ENCODE data around the gene BNIP1.
A peak's percentile ranks its signal among the peaks of the same experiment; 100 is the strongest.

BNIP1 gene

DNA sequence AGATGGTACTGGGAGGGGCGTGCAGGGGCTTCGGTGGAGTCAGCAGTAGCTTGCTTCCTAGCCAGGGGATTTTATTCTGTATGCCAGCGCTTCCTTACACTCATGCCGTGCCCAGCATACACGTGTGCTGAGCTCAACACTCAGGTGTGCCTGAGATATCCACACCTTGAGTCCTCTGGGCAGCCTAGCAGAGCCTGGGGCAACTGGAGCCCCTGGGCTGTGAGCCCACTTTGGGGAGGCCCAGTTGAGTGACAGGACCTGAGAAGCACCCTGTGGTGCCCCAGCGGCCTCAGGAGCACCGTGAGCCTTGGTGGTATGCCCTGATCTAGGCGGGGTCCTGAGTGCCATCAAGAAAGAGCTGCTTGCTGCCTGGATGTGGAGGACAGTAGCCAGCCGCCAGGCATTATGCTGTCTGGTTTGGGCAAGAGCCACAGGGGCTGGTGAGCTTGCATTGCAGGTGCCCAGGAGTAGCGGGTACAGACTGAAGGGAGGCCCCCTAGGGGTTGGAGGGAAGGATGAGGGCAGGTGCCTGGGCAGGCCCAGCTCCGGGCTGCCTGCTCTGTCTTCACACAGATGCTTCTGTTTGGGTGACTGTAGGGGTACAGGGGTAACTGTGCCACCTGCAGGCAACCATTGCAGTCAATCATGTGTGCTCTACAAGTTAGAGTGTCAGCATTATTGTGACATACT, 42.9 kb downstream of the BNIP1 start:
- Histone ChIP-seq H3K4me3 (ENCODE audit: low read depth, low read length) (no peak overlapping the region), H3K9me3 (ENCODE audit: severe bottlenecking) (no peaks in the 10 kb centered on the region), H3K27me3 (ENCODE audit: insufficient read depth, low read depth, severe bottlenecking) (no peaks in the 10 kb centered on the region), H3K27ac (no peak overlapping the region), H3K36me3 (no peaks in the 10 kb centered on the region)
- TF ChIP-seq, protein P1, sequence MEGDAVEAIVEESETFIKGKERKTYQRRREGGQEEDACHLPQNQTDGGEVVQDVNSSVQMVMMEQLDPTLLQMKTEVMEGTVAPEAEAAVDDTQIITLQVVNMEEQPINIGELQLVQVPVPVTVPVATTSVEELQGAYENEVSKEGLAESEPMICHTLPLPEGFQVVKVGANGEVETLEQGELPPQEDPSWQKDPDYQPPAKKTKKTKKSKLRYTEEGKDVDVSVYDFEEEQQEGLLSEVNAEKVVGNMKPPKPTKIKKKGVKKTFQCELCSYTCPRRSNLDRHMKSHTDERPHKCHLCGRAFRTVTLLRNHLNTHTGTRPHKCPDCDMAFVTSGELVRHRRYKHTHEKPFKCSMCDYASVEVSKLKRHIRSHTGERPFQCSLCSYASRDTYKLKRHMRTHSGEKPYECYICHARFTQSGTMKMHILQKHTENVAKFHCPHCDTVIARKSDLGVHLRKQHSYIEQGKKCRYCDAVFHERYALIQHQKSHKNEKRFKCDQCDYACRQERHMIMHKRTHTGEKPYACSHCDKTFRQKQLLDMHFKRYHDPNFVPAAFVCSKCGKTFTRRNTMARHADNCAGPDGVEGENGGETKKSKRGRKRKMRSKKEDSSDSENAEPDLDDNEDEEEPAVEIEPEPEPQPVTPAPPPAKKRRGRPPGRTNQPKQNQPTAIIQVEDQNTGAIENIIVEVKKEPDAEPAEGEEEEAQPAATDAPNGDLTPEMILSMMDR (IDR thresholded peaks at IDR 0.05; ENCODE audit: low read depth, low read length) = peak; percentile 42; the same call in 1 of the 2 replicates
- DNase-seq = no peak

DNA sequence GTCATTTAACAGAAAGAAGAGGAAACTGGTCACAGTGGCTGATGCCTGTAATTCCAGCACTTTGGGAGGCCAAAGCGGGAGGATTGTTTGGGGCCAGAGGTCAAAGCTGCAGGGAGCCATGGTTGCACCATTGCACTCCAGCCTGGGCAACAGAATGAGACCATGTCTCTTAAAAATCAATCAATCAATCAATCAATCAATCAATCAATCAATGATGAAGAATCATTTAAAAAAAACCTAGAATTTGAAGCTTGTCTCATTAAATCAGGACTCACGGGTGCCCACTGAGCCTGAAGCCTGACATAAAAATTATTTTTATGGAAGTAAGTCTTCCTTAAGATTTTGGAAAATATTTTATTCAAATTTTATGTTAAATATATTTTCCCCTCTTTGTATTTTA, 43.9 kb downstream of the BNIP1 start:
- Histone ChIP-seq H3K27ac (no peak overlapping the region), H3K4me3 (ENCODE audit: low read depth, low read length) (no peak overlapping the region), H3K9me3 (ENCODE audit: severe bottlenecking) (no peaks in the 10 kb centered on the region), H3K27me3 (ENCODE audit: insufficient read depth, low read depth, severe bottlenecking) (no peaks in the 10 kb centered on the region), H3K36me3 (no peaks in the 10 kb centered on the region)
- TF ChIP-seq, protein P1 (IDR thresholded peaks at IDR 0.05; ENCODE audit: low read depth, low read length) = no peak
- no peak for DNase-seq

DNA sequence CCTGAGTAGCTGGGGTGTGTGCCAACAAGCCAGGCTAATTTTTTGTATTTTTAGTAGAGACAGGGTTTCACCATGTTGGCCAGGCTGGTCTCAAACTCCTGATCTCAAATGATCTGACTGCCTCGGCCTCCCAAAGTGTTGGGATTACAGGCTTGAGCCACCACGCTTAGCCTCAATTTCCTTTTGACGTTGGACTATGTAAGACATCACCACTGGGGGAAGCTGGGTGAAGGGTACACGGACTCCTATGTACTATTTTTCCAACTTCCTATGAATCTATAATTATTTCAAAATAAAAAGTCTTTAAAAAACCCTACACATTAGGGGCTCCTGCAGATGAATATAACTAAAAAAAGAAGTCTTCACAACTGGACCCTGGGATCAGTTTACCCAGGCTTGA, 46.7 kb downstream of the BNIP1 start:
- H3K36me3 ChIP-seq = no peaks in the 10 kb centered on the region
- H3K4me3 ChIP-seq (ENCODE audit: low read depth, low read length) = no peak overlapping the region
- DNase-seq = no peak
- TF ChIP-seq, protein P1 (IDR thresholded peaks at IDR 0.05; ENCODE audit: low read depth, low read length) = no peak
- no peaks in the 10 kb centered on the region for H3K9me3 ChIP-seq (ENCODE audit: severe bottlenecking)
- H3K27ac ChIP-seq = no peak overlapping the region
- no peaks in the 10 kb centered on the region for H3K27me3 ChIP-seq (ENCODE audit: insufficient read depth, low read depth, severe bottlenecking)

DNA sequence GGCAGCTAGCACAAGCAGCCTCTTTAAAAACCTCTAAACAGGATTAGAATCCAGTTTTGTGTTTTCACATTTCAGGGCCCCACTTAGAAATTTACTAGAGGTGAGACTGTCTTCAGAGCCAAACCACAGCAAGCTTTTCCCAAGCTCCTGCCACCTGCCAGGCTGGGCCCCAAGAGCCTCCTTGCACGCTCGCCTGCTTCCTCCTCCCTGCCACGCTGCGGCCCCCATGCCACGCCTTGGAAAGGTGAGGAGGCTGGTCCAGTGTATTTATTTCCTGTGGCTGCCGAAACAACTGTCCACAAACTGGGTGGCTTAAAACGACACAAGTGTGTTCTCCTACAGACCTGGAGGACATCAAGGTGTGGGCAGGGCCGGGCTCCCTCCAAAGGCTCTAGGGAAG, 47.2 kb downstream of the BNIP1 start:
- no peak overlapping the region for H3K27ac ChIP-seq
- DNase-seq = no peak
- TF ChIP-seq, protein P1 (IDR thresholded peaks at IDR 0.05; ENCODE audit: low read depth, low read length) = no peak
- no peaks in the 10 kb centered on the region for H3K27me3 ChIP-seq (ENCODE audit: insufficient read depth, low read depth, severe bottlenecking)
- no peaks in the 10 kb centered on the region for H3K36me3 ChIP-seq
- H3K4me3 ChIP-seq (ENCODE audit: low read depth, low read length) = no peak overlapping the region
- no peaks in the 10 kb centered on the region for H3K9me3 ChIP-seq (ENCODE audit: severe bottlenecking)

DNA sequence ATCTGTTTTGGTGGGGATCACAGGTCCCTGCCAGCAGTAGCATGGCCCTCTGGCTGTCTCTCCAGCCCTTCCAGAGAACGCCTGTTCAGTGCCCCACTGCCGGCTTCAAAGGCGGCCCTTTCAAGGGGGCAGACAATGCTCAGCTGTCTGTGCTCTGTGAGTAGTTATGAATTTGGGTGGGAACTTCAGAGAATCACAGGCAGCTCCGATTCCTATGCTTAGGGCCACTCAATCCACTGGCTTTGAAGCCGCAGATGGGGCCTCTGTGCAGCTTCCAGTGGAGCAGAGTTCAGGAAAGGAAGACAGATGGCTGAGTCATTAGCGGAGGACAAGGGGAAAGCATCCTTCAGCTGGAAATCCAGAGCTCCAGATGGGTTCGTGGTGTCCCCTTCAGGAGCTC, 48.2 kb downstream of the BNIP1 start:
- TF ChIP-seq, protein P1 (IDR thresholded peaks at IDR 0.05; ENCODE audit: low read depth, low read length) = no peak
- no peak overlapping the region for H3K27ac ChIP-seq
- no peaks in the 10 kb centered on the region for H3K36me3 ChIP-seq
- H3K4me3 ChIP-seq (ENCODE audit: low read depth, low read length) = no peak overlapping the region
- H3K27me3 ChIP-seq (ENCODE audit: insufficient read depth, low read depth, severe bottlenecking) = no peaks in the 10 kb centered on the region
- no peaks in the 10 kb centered on the region for H3K9me3 ChIP-seq (ENCODE audit: severe bottlenecking)
- peak; percentile 40 for DNase-seq
